Measurements from ENCODE around the gene KIZ. TPM values are rescaled to one million over a fixed set of nuclear protein-coding genes. Genes with fewer than 3 reads are reported as not detected.

KIZ gene
- total and polyA plus RNA-seq, 2 donors from 2014 or later, result 17.3 to 21.8 TPM

- no peaks in the 10 kb centered on the region for H3K9me3 ChIP-seq (ENCODE audit: control insufficient read depth in 2 of 3, insufficient read depth in 1 of 3, low read length in 3 of 3)
- intact Hi-C loops (cut with DNase I), result no loop called here
- H3K4me3 ChIP-seq (ENCODE audit: low read length in 3 of 3), result no peak overlapping the region
- DNase-seq (no peak), FAIRE-seq (no peak)
- H3K4me1 ChIP-seq (ENCODE audit: control insufficient read depth in 2 of 3, insufficient read depth in 2 of 3, low read depth in 1 of 3, low read length in 3 of 3), result no peaks in the 10 kb centered on the region
- no peak overlapping the region for H3K9ac ChIP-seq (ENCODE audit: low read length in 3 of 3)
- H3K36me3 ChIP-seq (ENCODE audit: control insufficient read depth in 2 of 3, insufficient read depth in 3 of 3, low read length in 3 of 3), result peaks cover 0 to 7% (median 2%) of the 10 kb centered on the region in 3 donors
- H3K27me3 ChIP-seq (ENCODE audit: control insufficient read depth, insufficient read depth, low read length), result no peaks in the 10 kb centered on the region
- no peak for TF ChIP-seq CTCF (IDR thresholded peaks at IDR 0.05; ENCODE audit: borderline replicate concordance, extremely low read depth, insufficient read depth)
- H3K27ac ChIP-seq (ENCODE audit: low read depth in 2 of 2, low read length in 2 of 2), result no peak overlapping the region
Measured at GRCh38 chr20:21134883-21135493, 9.1 kb downstream of the KIZ start.

GRCh38 chr20:21136015-21136732 is 10.3 kb downstream of the KIZ start:
- intact Hi-C loops (cut with DNase I), result no loop called here
- H3K9ac ChIP-seq (ENCODE audit: low read length in 3 of 3), result no peak overlapping the region
- H3K4me1 ChIP-seq (ENCODE audit: control insufficient read depth in 2 of 3, insufficient read depth in 2 of 3, low read depth in 1 of 3, low read length in 3 of 3), result no peaks in the 10 kb centered on the region
- TF ChIP-seq CTCF (IDR thresholded peaks at IDR 0.05; ENCODE audit: borderline replicate concordance, extremely low read depth, insufficient read depth), result no peak
- no peaks in the 10 kb centered on the region for H3K27me3 ChIP-seq (ENCODE audit: control insufficient read depth, insufficient read depth, low read length)
- DNase-seq (no peak), FAIRE-seq (no peak)
- no peak overlapping the region for H3K27ac ChIP-seq (ENCODE audit: low read depth in 2 of 2, low read length in 2 of 2)
- no peak overlapping the region for H3K4me3 ChIP-seq (ENCODE audit: low read length in 3 of 3)
- no peaks in the 10 kb centered on the region for H3K9me3 ChIP-seq (ENCODE audit: control insufficient read depth in 2 of 3, insufficient read depth in 1 of 3, low read length in 3 of 3)
- H3K36me3 ChIP-seq (ENCODE audit: control insufficient read depth in 2 of 3, insufficient read depth in 3 of 3, low read length in 3 of 3), result peaks cover 0 to 11% (median 5%) of the 10 kb centered on the region in 3 donors

- peaks cover 0 to 11% (median 7%) of the 10 kb centered on the region in 3 donors for H3K36me3 ChIP-seq (ENCODE audit: control insufficient read depth in 2 of 3, insufficient read depth in 3 of 3, low read length in 3 of 3)
- DNase-seq (no peak), FAIRE-seq (no peak)
- H3K27ac ChIP-seq (ENCODE audit: low read depth in 2 of 2, low read length in 2 of 2), result no peak overlapping the region
- no peak overlapping the region for H3K4me3 ChIP-seq (ENCODE audit: low read length in 3 of 3)
- H3K4me1 ChIP-seq (ENCODE audit: control insufficient read depth in 2 of 3, insufficient read depth in 2 of 3, low read depth in 1 of 3, low read length in 3 of 3), result no peaks in the 10 kb centered on the region
- H3K9ac ChIP-seq (ENCODE audit: low read length in 3 of 3), result no peak overlapping the region
- intact Hi-C loops (cut with DNase I), result no loop called here
- TF ChIP-seq CTCF (IDR thresholded peaks at IDR 0.05; ENCODE audit: borderline replicate concordance, extremely low read depth, insufficient read depth), result no peak
- H3K27me3 ChIP-seq (ENCODE audit: control insufficient read depth, insufficient read depth, low read length), result no peaks in the 10 kb centered on the region
- no peaks in the 10 kb centered on the region for H3K9me3 ChIP-seq (ENCODE audit: control insufficient read depth in 2 of 3, insufficient read depth in 1 of 3, low read length in 3 of 3)
Measured at GRCh38 chr20:21137078-21137477, 11.2 kb downstream of the KIZ start.
